ENCODE data around the gene TMEM132A.

Gene TMEM132A

DNA sequence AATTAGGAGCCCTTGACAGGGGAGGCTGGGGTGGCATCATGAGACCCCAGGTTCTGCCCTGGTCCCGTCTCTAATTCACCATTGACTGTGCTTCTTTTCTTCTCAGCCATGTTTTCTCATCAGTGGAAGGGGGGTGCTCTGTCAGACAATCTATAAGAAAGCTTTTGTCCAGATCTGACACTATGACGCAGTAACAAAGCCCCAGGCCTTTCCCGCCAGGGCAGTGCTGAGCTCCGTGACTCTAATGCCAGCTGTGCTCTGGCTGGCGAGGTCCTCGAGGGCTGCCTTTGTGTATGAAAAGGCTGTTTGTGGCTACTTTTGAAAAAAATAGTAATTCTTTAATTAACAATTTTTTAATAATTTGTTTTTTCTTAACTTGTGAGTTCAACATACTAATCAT, 50.5 kb downstream of the TMEM132A start:
- TF ChIP-seq ZFX (IDR thresholded peaks at IDR 0.05; ENCODE audit: borderline replicate concordance) (no peak), CTCF (IDR thresholded peaks at IDR 0.05) (no peak)
- H3K27ac ChIP-seq = no peak overlapping the region

GRCh38 chr11:60977224-60977623, 53.0 kb downstream of the TMEM132A start:
- no peak overlapping the region for H3K27ac ChIP-seq
- TF ChIP-seq ZFX (IDR thresholded peaks at IDR 0.05; ENCODE audit: borderline replicate concordance) = no peak
- no peak for TF ChIP-seq CTCF (IDR thresholded peaks at IDR 0.05)

DNA sequence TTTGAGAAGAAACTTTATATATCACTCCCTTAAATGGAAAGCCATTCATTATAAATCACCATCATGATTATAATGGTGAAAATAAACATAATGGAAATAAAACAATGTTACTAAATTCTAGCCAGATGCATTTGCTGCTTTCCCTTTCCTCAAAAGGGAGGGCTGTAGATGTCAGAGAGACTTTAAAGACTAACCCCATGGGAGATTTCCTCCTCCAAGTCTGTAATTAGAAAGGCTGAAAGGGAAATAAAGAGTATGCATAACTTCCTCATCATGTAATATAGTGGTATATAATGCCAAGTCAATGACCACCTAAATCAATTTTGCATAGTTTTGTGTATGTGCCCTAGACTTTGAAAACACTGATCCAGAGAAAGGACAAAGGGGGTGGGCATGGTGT, 53.6 kb downstream of the TMEM132A start:
- TF ChIP-seq ZFX (IDR thresholded peaks at IDR 0.05; ENCODE audit: borderline replicate concordance) = no peak
- TF ChIP-seq CTCF (IDR thresholded peaks at IDR 0.05) = no peak
- H3K27ac ChIP-seq = no peak overlapping the region

DNA sequence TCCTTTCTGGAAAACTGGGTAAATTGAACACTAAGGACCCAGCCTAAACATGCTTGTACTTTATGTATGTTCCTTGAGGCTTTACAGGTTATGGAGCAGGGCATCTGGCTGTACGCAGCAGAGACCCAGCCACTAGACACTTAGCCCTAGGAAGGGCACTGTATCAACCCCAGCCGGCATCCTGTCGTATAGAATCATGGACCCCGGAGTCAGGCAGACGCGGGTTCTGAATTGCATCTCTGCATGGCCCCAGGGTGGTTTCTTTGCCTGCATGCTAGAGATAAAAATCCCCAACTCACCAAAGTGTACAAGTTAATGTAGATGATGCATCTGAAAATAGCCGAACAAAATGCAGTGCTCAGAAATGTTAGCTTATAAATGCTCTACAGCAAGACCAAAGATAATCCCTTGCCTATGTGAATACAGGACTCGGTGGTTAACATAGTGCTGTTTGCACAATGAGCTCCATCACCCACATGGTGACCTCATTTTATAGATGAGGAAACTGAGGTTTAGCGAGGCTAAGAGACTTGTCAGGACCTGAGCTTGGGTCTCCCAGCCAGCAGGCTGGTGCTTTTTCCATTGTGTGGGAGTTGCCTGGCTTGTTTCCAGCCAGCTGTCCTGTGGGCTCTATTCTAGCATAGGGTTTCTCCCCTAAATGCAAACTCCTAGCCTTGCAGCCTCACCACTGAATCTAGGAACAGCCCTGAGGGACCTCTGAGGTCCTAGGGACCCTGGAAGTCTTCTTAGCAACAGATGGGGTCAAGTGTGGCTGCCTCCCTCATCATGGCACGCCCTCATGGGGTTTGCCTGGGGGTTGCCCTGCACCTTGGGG, 54.5 kb downstream of the TMEM132A start:
- H3K27ac ChIP-seq = no peak overlapping the region
- no peak for TF ChIP-seq CTCF (IDR thresholded peaks at IDR 0.05)
- TF ChIP-seq ZFX (IDR thresholded peaks at IDR 0.05; ENCODE audit: borderline replicate concordance) = no peak

- H3K27ac ChIP-seq = no peak overlapping the region
- TF ChIP-seq ZFX (IDR thresholded peaks at IDR 0.05; ENCODE audit: borderline replicate concordance) (no peak), CTCF (IDR thresholded peaks at IDR 0.05) (no peak)
Observed at GRCh38 chr11:60981515-60981914, 57.3 kb downstream of the TMEM132A start.

DNA sequence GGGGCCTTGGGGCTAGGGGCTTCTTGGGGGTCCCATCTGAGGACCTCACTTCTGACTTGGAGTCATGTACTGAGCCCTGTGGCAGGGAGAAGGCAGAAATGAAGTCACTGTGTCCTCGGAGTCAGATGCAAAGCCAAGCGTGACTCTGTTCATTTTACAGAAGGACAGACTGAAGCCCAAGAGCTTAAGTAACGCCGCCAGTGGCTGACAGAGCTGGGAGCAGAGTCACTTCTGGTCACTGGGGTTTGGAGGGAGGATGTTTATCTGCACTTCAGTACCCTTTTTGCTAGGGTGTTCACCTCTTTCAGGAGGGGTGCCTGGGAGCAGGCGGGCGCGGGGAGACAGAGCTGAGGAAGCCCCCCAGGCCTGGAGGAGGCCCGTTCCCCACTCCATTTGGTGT, 57.9 kb downstream of the TMEM132A start:
- H3K27ac ChIP-seq = no peak overlapping the region
- TF ChIP-seq ZFX (IDR thresholded peaks at IDR 0.05; ENCODE audit: borderline replicate concordance) = no peak
- TF ChIP-seq CTCF (IDR thresholded peaks at IDR 0.05) = no peak

DNA sequence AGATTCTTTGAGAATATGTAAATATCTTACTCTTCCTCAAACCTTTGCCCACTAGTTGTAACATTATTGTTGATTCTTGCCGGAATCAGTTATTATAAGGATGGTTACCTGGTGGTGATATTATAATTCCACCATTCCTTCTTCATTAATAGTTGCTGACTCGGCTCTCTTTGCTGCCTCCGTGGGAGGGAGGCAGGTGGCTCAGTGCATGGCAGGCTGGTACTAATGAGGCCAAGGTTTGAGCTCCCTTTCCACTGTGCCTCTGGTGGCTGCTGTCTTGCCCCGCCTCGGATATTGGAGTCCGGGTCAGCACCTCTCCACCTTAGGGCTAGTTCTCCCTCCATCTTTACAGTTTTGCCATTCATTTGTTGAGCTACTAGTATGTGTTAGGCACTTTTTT, 59.9 kb downstream of the TMEM132A start:
- no peak overlapping the region for H3K27ac ChIP-seq
- no peak for TF ChIP-seq CTCF (IDR thresholded peaks at IDR 0.05)
- TF ChIP-seq ZFX (IDR thresholded peaks at IDR 0.05; ENCODE audit: borderline replicate concordance) = no peak

Measured in 22Rv1 (cell line).